GM10266 (cell line): ENCODE results near the gene ZMIZ1.

Source experiments
- DNase-seq: peaks from one replicate; pipeline ENCODE4 v3.0.0; 2012; ENCODE audit errors: extremely low spot score
- CTCF ChIP-seq: IDR thresholded peaks from 2 replicates; pipeline ENCODE4 v1.5.1; 2012; ENCODE audit warnings: mild to moderate bottlenecking, low read depth; ENCODE audit not compliant: control insufficient read depth, insufficient read depth; ENCODE audit errors: missing control alignments

Gene ZMIZ1

DNA sequence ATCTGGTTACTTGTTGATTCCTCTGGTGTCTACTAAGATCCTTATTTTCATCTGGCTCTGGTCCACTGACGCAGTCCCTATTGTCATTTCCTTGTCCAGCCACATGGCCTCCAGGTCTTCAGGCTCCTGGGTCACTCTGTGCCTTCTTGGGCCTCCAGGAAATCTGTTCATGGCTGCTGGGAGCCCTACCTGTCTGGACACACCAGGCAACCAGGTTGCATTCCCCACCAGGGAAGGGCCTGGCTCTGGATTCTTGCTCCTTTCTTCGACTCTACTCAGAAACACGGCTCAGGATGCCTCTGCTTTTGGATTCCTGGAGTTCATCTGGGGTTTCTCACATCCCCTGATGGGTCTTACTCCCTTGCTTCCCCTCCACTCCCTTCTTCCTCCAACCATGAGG lies 270.5 kb downstream of the ZMIZ1 start:
- TF ChIP-seq CTCF, result no peak
- DNase-seq, result no peak

DNA sequence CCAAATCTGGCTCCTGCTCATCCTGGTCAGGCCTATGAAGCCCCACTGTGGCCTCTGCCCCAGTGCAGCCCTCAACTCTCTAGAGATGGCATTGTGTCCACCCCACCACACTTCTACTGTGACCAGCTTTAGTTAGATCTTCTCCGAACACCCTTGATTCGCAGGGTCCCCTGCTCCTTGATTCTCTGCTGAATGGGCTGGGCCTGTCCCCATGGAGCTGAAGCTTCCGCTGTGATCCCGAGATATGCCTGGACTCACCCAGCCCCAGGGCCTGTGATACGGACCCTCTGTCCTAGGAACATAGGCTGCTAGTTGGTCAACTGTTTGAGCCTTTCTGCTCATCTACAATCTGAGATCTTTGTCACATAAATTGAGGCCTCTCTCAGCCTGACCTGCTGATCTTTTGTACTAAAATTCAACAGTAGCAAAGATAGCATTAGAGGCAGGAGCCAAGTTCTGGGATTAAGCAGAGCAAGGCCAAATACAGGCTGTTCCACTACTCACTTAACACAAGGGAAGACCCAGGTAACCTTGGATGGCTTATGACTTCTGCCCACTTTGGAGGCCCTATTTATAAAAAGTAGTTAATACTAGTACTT lies 272.0 kb downstream of the ZMIZ1 start:
- DNase-seq, result no peak

GRCh38 chr10:79342295-79342761 lies 273.6 kb downstream of the ZMIZ1 start:
- no peak for TF ChIP-seq CTCF
- no peak for DNase-seq

More for the DNA sequence above, 272.0 kb downstream of the ZMIZ1 start:
- no peak for TF ChIP-seq CTCF

GRCh38 chr10:79342811-79343561 lies 274.2 kb downstream of the ZMIZ1 start:
- no peak for TF ChIP-seq CTCF
- DNase-seq, result no peak

GRCh38 chr10:79344502-79345195 lies 275.9 kb downstream of the ZMIZ1 start:
- no peak for TF ChIP-seq CTCF
- DNase-seq, result no peak

GRCh38 chr10:79345241-79346011 lies 276.7 kb downstream of the ZMIZ1 start:
- TF ChIP-seq CTCF, result no peak

More at GRCh38 chr10:79345241-79346011, 276.7 kb downstream of the ZMIZ1 start:
- DNase-seq, result no peak
